ENCODE measurements around the gene PLA2G2C.

DNA sequence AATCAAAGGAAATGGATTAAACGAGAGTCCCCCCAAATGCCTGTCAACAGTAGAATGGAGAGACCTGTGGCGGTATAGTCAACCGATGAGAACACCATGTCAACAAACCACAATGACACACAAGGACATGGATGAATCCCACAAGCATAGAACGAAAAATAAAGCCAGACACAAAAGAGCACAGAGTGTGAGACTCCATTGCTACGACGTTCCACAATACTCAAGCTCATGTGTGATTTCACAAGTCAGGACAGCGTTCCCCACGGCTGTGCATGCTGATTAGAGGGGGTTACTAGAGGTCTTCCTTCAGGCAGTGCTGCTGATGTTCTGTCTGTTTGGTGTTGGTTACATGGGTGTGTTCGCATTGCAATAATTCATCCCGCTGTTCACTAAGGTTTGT lies 61.2 kb downstream of the PLA2G2C start:
- TF ChIP-seq HDGF (IDR thresholded peaks at IDR 0.05; ENCODE audit: borderline replicate concordance) (no peak), L3MBTL2 (conservative IDR thresholded peaks at IDR 0.05) (no peak), ZNF384 (IDR thresholded peaks at IDR 0.05) (no peak), SUZ12 (IDR thresholded peaks at IDR 0.05) (no peak)
